ENCODE data around the gene USP3.

- TF ChIP-seq POLR2A (IDR thresholded peaks at IDR 0.05) (no peak), CTCF (IDR thresholded peaks at IDR 0.05) (no peak)
Measured at GRCh38 chr15:63530235-63530634, 25.8 kb downstream of the USP3 start.

Data from esophagus squamous epithelium (tissue), 4 donors.